Measurements from ENCODE around the gene GLB1L.

The GLB1L gene

GRCh38 chr2:219252570-219252899, 7.3 kb upstream of the GLB1L start:
- no peak for DNase-seq

GRCh38 chr2:219252084-219252483, 6.8 kb upstream of the GLB1L start:
- DNase-seq: no peak

- no peak for DNase-seq
Observed at GRCh38 chr2:219251656-219252055, 6.4 kb upstream of the GLB1L start.

GRCh38 chr2:219250049-219250781, 5.0 kb upstream of the GLB1L start:
- DNase-seq: no peak

GRCh38 chr2:219249203-219249980, 4.1 kb upstream of the GLB1L start:
- no peak for DNase-seq

GRCh38 chr2:219248845-219249202, 3.6 kb upstream of the GLB1L start:
- DNase-seq: no peak

- no peak for DNase-seq
Observed at GRCh38 chr2:219247678-219248642, 2.7 kb upstream of the GLB1L start.

- DNase-seq: no peak
Observed at GRCh38 chr2:219246559-219246958, 1.3 kb upstream of the GLB1L start.

GRCh38 chr2:219245899-219246230, 621 bp upstream of the GLB1L start:
- DNase-seq: no peak

GRCh38 chr2:219244789-219245147, 476 bp downstream of the GLB1L start:
- no peak for DNase-seq

- DNase-seq: no peak
Observed at GRCh38 chr2:219243291-219243761, 1.9 kb downstream of the GLB1L start.

- no peak for DNase-seq
Observed at GRCh38 chr2:219234331-219234730, 10.9 kb downstream of the GLB1L start.

GRCh38 chr2:219230059-219230540, 15.1 kb downstream of the GLB1L start:
- no peak for DNase-seq

GRCh38 chr2:219229305-219230058, 15.8 kb downstream of the GLB1L start, which contains the start of the genes ANKZF1 and ATG9A:
ANKZF1 (plus strand) TSS chr2:219229806; CDS start chr2:219230258, 452 bp downstream.
ATG9A (minus strand) TSS chr2:219229636; CDS start chr2:219228024, 1,612 bp downstream.
- DNase-seq: peak; percentile 83

GRCh38 chr2:219228911-219229304, 16.3 kb downstream of the GLB1L start:
- no peak for DNase-seq

GRCh38 chr2:219228041-219228910, 17.0 kb downstream of the GLB1L start:
- DNase-seq: no peak

- DNase-seq: no peak
Observed at GRCh38 chr2:219225350-219225749, 19.9 kb downstream of the GLB1L start.

GRCh38 chr2:219223831-219224610, 21.2 kb downstream of the GLB1L start:
- no peak for DNase-seq

GRCh38 chr2:219221957-219222518, 23.2 kb downstream of the GLB1L start:
- DNase-seq: no peak

All from NCI-H187 treated with DMSO at 0.1 percent for 48 hours (cell line).